ENCODE measurements around the gene GLIPR1L2. TPM values are rescaled to one million over a fixed set of nuclear protein-coding genes. Genes with fewer than 3 reads are reported as not detected.

The GLIPR1L2 gene
- total and polyA plus RNA-seq, 2 of the 8 experiments (the other 6 are each of a cell fraction or from before 2014, with no cell fraction given), result 0.09 TPM; not detected in 1

DNA sequence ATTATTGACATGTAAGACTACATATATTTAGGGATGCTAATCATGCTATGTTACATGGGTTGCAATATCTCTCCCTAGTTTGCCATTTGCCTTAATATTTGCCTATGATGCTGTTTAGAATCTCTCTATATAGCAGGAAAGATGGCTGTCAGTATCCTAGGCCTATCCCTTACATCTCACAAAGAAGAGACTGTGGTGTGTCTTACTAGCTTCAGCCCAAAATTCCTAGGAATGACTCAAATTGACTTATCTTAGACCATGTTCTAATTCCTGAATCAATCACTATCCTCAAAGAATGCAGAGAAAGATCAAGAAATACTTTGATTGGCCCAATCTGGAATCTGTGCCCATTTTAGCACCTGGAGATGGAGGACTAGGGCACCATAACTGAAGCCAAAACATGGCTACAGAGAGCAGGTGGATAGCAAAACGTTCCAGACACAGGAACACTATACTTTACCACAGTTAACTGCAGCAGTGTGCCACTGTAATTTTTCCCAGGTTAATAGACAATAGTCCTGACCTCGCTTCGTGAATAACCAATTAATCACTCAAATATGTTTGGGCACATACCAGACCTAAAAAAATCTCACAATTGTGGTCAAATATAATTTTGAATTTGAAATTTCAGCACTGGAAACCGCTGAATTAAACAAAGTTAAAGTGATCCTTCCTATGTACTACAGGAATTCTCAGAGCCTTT lies 57.0 kb downstream of the GLIPR1L2 start:
- Histone ChIP-seq H2BK120ac (replicated peaks; ENCODE audit: low read depth, low read length) (no peak overlapping the region), H2BK5ac (ENCODE audit: low read depth, low read length) (no peak overlapping the region), H2AFZ (ENCODE audit: low read length) (no peak overlapping the region), H3K14ac (ENCODE audit: insufficient read length) (no peak overlapping the region), H3K23me2 (ENCODE audit: low read depth, low read length) (no peaks in the 10 kb centered on the region; the same call in 1 of the 2 replicates), H2BK20ac (ENCODE audit: low read length) (no peak overlapping the region), H3K36me3 (ENCODE audit: control insufficient read depth in 2 of 4, insufficient read depth in 4 of 4, low read length in 3 of 4) (no peaks in the 10 kb centered on the region), H2AK5ac (ENCODE audit: low read depth, low read length) (no peak overlapping the region), H2BK15ac (ENCODE audit: low read length) (no peak overlapping the region), H4K5ac (ENCODE audit: insufficient read length, low read depth, low read length) (no peak overlapping the region), H3K4me1 (replicated peaks in 1 of 4; ENCODE audit: control insufficient read depth in 3 of 4, insufficient read depth in 4 of 4, low read length in 3 of 4) (no peaks in the 10 kb centered on the region), H3K23ac (ENCODE audit: insufficient read length) (no peak overlapping the region), H3K79me2 (ENCODE audit: control insufficient read depth in 1 of 2, insufficient read depth in 2 of 2, low read length in 2 of 2) (no peaks in the 10 kb centered on the region), H2BK12ac (ENCODE audit: low read depth, low read length) (no peak overlapping the region), H3K9me3 (ENCODE audit: insufficient read depth in 2 of 2, low read depth in 1 of 2, low read length in 1 of 2) (no peaks in the 10 kb centered on the region), H3K18ac (ENCODE audit: extremely low read depth, low read length) (no peak overlapping the region), H4K8ac (ENCODE audit: extremely low read depth, insufficient read depth, low read length) (no peak overlapping the region), H4K91ac (replicated peaks; ENCODE audit: insufficient read length, low read length) (no peak overlapping the region), H3K79me1 (ENCODE audit: low read depth, low read length) (no peaks in the 10 kb centered on the region), H3K4me3 (ENCODE audit: extremely low read depth in 1 of 4, insufficient read depth in 2 of 4, low read depth in 3 of 4, low read length in 4 of 4) (no peak overlapping the region), H3K4ac (replicated peaks; ENCODE audit: insufficient read length, low read depth, low read length) (no peak overlapping the region), H3K9ac (replicated peaks in 1 of 4; ENCODE audit: extremely low read depth in 1 of 4, low read depth in 3 of 4, low read length in 3 of 4) (no peak overlapping the region), H3K27me3 (replicated peaks in 1 of 4; ENCODE audit: control insufficient read depth in 3 of 4, extremely low read depth in 1 of 4, insufficient read depth in 3 of 4, low read length in 3 of 4) (no peaks in the 10 kb centered on the region), H3K56ac (replicated peaks; ENCODE audit: insufficient read length, low read depth, low read length) (no peak overlapping the region), H3K4me2 (ENCODE audit: insufficient read depth in 1 of 2, low read depth in 2 of 2, low read length in 2 of 2) (no peak overlapping the region), H3K27ac (ENCODE audit: low read depth, low read length) (no peak overlapping the region), H4K20me1 (replicated peaks in 1 of 2; ENCODE audit: control insufficient read depth in 1 of 2, insufficient read depth in 2 of 2, low read length in 2 of 2) (no peaks in the 10 kb centered on the region)
- ChIA-PET POLR2A (ENCODE audit: partially characterized antibody) (no interaction called here), CTCF (ENCODE audit: partially characterized antibody) (no interaction called here)
- no peak for FAIRE-seq
- DNase-seq (ENCODE audit: low read depth in 1 of 2, low spot score in 2 of 2), result no peak
- 96% methylated on average over 4 of the region's 4 CpGs; no CpG with 5 or more reads in 1 of the 2 experiments for WGBS, 2 experiments (ENCODE audit: extremely low coverage in 1 of 2, insufficient coverage in 1 of 2, insufficient read length in 1 of 2, insufficient replicate concordance in 2 of 2, low coverage in 1 of 2, low lambda C conversion rate in 2 of 2, missing lambda C conversion rate in 1 of 2)
- no peak for TF ChIP-seq NANOG (IDR thresholded peaks at IDR 0.05; ENCODE audit: insufficient read depth, low read depth, low read length, poor library complexity, severe bottlenecking)
- no peak for TF ChIP-seq PHF8 (conservative IDR thresholded peaks at IDR 0.05; ENCODE audit: low read depth, low read length)
- no peak for TF ChIP-seq EZH2 (IDR thresholded peaks at IDR 0.05; ENCODE audit: low read depth, low read length, severe bottlenecking)
- TF ChIP-seq SP4 (IDR thresholded peaks at IDR 0.05; ENCODE audit: low read length), result no peak
- TF ChIP-seq SUZ12 (IDR thresholded peaks at IDR 0.05; ENCODE audit: low read length), result no peak
- TF ChIP-seq TAF7 (optimal IDR thresholded peaks at IDR 0.05; ENCODE audit: borderline replicate concordance, low read depth, low read length), result no peak
- TF ChIP-seq CEBPB (IDR thresholded peaks at IDR 0.05; ENCODE audit: low read depth, low read length), result no peak
- TF ChIP-seq BACH1 (IDR thresholded peaks at IDR 0.05; ENCODE audit: low read length), result no peak
- TF ChIP-seq E2F6 (IDR thresholded peaks at IDR 0.05), result no peak
- TF ChIP-seq EP300 (IDR thresholded peaks at IDR 0.05; ENCODE audit: borderline replicate concordance in 1 of 2, low read depth in 2 of 2, low read length in 2 of 2), result no peak
- no peak for TF ChIP-seq KDM4A (IDR thresholded peaks at IDR 0.05; ENCODE audit: low read depth, low read length, severe bottlenecking)

Measured in H1 (cell line).